Glutamatergic neuron (in vitro differentiated cells): ENCODE measurements around the gene CSK. TPM values are rescaled to one million over a fixed set of nuclear protein-coding genes. Genes with fewer than 3 reads are reported as not detected.

Source experiments
- DNase-seq: peaks from one replicate; pipeline ENCODE4 v3.0.0; 2022
- H3K27ac Mint-ChIP-seq: one replicate; pipeline ENCODE4 v1.8.0; 2020; ENCODE audit warnings: mild to moderate bottlenecking, mixed read lengths, inconsistent platforms; ENCODE audit not compliant: unreplicated experiment
- H3K27me3 Mint-ChIP-seq: one replicate; pipeline ENCODE4 v1.8.0; 2020; ENCODE audit warnings: mild to moderate bottlenecking, moderate library complexity, mixed read lengths, inconsistent platforms; ENCODE audit not compliant: unreplicated experiment
- H3K36me3 Mint-ChIP-seq: one replicate; pipeline ENCODE4 v1.8.0; 2020; ENCODE audit warnings: mild to moderate bottlenecking, mixed read lengths, inconsistent platforms; ENCODE audit not compliant: unreplicated experiment
- H3K4me1 Mint-ChIP-seq: one replicate; pipeline ENCODE4 v1.8.0; 2020; ENCODE audit warnings: mild to moderate bottlenecking, low read depth, mixed read lengths, inconsistent platforms; ENCODE audit not compliant: unreplicated experiment
- H3K4me3 Mint-ChIP-seq: one replicate; pipeline ENCODE4 v1.8.0; 2020; ENCODE audit warnings: mild to moderate bottlenecking, mixed read lengths, inconsistent platforms; ENCODE audit not compliant: unreplicated experiment
- H3K9me3 Mint-ChIP-seq: one replicate; pipeline ENCODE4 v1.8.0; 2020; ENCODE audit warnings: mild to moderate bottlenecking, moderate library complexity, mixed read lengths, inconsistent platforms; ENCODE audit not compliant: unreplicated experiment
- CTCF ChIP-seq: fragments of 200-600 bp; sonication (generic); IDR thresholded peaks from one replicate; pipeline ENCODE4 v1.5.0; 2021; ENCODE audit not compliant: partially characterized antibody, unreplicated experiment
- microRNA-seq: library from miRNA; unstranded; fragments of <30 nt; microRNA quantifications from one replicate; pipeline ENCODE4, GENCODE V29; 2020; ENCODE audit not compliant: unreplicated experiment
- total RNA-seq: library from RNA; stranded (reverse); fragmentation: NEBNext Ultra II Directional; extraction: Animal tissue kit (Norgen Biotek cat#: 25700); gene quantifications from one replicate; pipeline ENCODE4 v1.2.1, GENCODE V29; 2021; ENCODE audit not compliant: unreplicated experiment

Gene CSK
- total RNA-seq, 1 donor from 2014 or later = 72.6 TPM

- Mint-ChIP-seq H3K27ac (no peak overlapping the region), H3K4me3 (no peak overlapping the region), H3K36me3 (no peaks in the 10 kb centered on the region), H3K9me3 (peaks cover 1% of the 10 kb centered on the region), H3K27me3 (peaks cover 8% of the 10 kb centered on the region), H3K4me1 (peaks cover 3% of the 10 kb centered on the region)
- TF ChIP-seq CTCF = no peak
- no peak for DNase-seq
These were observed 68.5 kb downstream of the CSK start for GRCh38 chr15:74850393-74850792.

GRCh38 chr15:74851960-74852359 lies 70.1 kb downstream of the CSK start:
- no peak for TF ChIP-seq CTCF
- no peak overlapping the region for H3K27ac Mint-ChIP-seq
- peaks cover 1% of the 10 kb centered on the region for H3K9me3 Mint-ChIP-seq
- no peaks in the 10 kb centered on the region for H3K36me3 Mint-ChIP-seq
- no peak for DNase-seq
- peaks cover 7% of the 10 kb centered on the region for H3K27me3 Mint-ChIP-seq
- H3K4me3 Mint-ChIP-seq = no peak overlapping the region
- H3K4me1 Mint-ChIP-seq = peaks cover 3% of the 10 kb centered on the region

Small RNA genes within 50 kb of the gene (microRNA-seq; reads per million reads assigned to microRNA genes)
- gene MIR4513 (not detected), gene MIR6882 (2.9 reads per million, percentile 21 among the genes with 10 or more reads in this experiment)

Other genes starting within 250 kb of the CSK start
- gene ARID3B, start 240.9 kb upstream of the CSK start, total RNA-seq = 154 TPM
- gene CLK3, start 166.2 kb upstream of the CSK start, total RNA-seq = 99.7 TPM
- gene EDC3, start 86.1 kb upstream of the CSK start, total RNA-seq = 66.0 TPM
- 0.27 TPM for gene CYP1A1, start 56.6 kb upstream of the CSK start, total RNA-seq
- gene CYP1A2, start 33.2 kb upstream of the CSK start, total RNA-seq = not detected
- gene LMAN1L, start 30.8 kb downstream of the CSK start, total RNA-seq = not detected
- 0.32 TPM for gene CPLX3, start 44.5 kb downstream of the CSK start, total RNA-seq
- 46.5 TPM for gene ULK3, start 61.1 kb downstream of the CSK start, total RNA-seq
- gene SCAMP2, start 91.3 kb downstream of the CSK start, total RNA-seq = 35.6 TPM
- 33.1 TPM for gene MPI, start 108.0 kb downstream of the CSK start, total RNA-seq
- gene FAM219B, start 124.8 kb downstream of the CSK start, total RNA-seq = 171 TPM
- gene COX5A, start 156.0 kb downstream of the CSK start, total RNA-seq = 219 TPM
- gene RPP25, start 174.7 kb downstream of the CSK start, total RNA-seq = 2.3 TPM
- 164 TPM for gene SCAMP5, start 213.5 kb downstream of the CSK start, total RNA-seq
- 12.7 TPM for gene PPCDC, start 241.5 kb downstream of the CSK start, total RNA-seq